ENCODE results near the gene MSH3.
"Not testable (repeated sequence)": the region's sequence is repeated elsewhere in the genome, so short reads cannot be mapped to it uniquely, and the experiment has no call there.

Gene MSH3

DNA sequence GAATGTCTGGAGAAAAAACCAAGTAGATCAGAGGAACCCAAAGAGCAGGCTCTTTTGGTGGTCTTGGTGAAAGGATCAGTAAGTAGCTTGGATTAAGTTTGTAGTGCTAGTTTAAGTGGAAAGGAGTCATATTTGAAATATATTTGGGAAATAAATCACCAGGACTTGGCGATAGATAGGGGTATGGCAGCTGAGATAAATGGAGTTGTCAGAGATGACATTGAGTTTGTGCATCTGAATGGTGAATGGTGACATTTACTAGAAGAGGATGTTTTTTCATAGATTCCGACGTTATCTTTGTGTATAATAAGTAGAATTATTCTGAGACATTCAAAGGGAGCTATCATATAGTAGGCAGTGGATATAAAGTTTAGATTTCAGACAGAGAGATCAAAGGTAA is 162.1 kb downstream of the MSH3 start:
- Histone ChIP-seq H3K4me1 (ENCODE audit: low read length) (no peaks in the 10 kb centered on the region), H3K9ac (ENCODE audit: low read length) (no peak overlapping the region)

DNA sequence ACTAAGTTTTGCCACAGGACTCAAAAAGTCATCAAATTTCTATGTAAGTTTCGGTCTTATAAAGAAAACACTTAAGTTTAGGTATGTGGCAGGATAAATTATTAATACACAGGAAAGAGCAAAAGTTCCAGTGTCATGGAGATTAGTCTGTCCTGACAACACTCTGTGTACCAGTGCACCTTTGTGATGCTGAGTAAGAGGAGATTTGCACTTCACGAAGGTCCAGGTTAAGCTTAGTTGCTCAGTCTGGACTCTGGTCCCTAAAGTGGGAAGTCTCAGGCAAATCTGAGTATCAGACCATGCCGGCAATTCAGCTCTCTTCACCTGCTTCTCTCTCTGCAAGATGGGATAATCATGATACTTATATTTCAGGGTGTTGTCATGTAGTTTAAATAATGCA is 166.2 kb downstream of the MSH3 start:
- no peak overlapping the region for H3K4me2 ChIP-seq (ENCODE audit: low read length)
- H3K4me3 ChIP-seq (ENCODE audit: low read length) = no peak overlapping the region
- H3K79me2 ChIP-seq (ENCODE audit: low read length) = no peaks in the 10 kb centered on the region
- peaks cover 6% of the 10 kb centered on the region for H3K36me3 ChIP-seq (replicated peaks; ENCODE audit: low read depth, low read length)
- no peak overlapping the region for H2AFZ ChIP-seq (ENCODE audit: low read depth, low read length)
- H3K4me1 ChIP-seq (ENCODE audit: low read length) = no peaks in the 10 kb centered on the region
- no peaks in the 10 kb centered on the region for H4K20me1 ChIP-seq (ENCODE audit: insufficient read depth, low read length)
- H3K27me3 ChIP-seq (ENCODE audit: low read depth, low read length) = no peaks in the 10 kb centered on the region
- H3K9ac ChIP-seq (ENCODE audit: low read length) = no peak overlapping the region
- H3K9me3 ChIP-seq (ENCODE audit: insufficient read depth, low read length) = no peaks in the 10 kb centered on the region
- no peak for TF ChIP-seq EZH2phosphoT487 (IDR thresholded peaks at IDR 0.05; ENCODE audit: low read depth)
- TF ChIP-seq, protein P1, sequence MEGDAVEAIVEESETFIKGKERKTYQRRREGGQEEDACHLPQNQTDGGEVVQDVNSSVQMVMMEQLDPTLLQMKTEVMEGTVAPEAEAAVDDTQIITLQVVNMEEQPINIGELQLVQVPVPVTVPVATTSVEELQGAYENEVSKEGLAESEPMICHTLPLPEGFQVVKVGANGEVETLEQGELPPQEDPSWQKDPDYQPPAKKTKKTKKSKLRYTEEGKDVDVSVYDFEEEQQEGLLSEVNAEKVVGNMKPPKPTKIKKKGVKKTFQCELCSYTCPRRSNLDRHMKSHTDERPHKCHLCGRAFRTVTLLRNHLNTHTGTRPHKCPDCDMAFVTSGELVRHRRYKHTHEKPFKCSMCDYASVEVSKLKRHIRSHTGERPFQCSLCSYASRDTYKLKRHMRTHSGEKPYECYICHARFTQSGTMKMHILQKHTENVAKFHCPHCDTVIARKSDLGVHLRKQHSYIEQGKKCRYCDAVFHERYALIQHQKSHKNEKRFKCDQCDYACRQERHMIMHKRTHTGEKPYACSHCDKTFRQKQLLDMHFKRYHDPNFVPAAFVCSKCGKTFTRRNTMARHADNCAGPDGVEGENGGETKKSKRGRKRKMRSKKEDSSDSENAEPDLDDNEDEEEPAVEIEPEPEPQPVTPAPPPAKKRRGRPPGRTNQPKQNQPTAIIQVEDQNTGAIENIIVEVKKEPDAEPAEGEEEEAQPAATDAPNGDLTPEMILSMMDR (IDR thresholded peaks at IDR 0.05; ENCODE audit: low read depth, low read length) = no peak
- no peak overlapping the region for H3K27ac ChIP-seq (ENCODE audit: low read length)

More for the DNA sequence above, 162.1 kb downstream of the MSH3 start:
- Histone ChIP-seq H3K27me3 (ENCODE audit: low read depth, low read length) (no peaks in the 10 kb centered on the region), H4K20me1 (ENCODE audit: insufficient read depth, low read length) (no peaks in the 10 kb centered on the region), H3K4me2 (ENCODE audit: low read length) (no peak overlapping the region), H3K79me2 (ENCODE audit: low read length) (no peaks in the 10 kb centered on the region), H3K27ac (ENCODE audit: low read length) (no peak overlapping the region), H3K4me3 (ENCODE audit: low read length) (no peak overlapping the region), H3K9me3 (ENCODE audit: insufficient read depth, low read length) (no peaks in the 10 kb centered on the region), H2AFZ (ENCODE audit: low read depth, low read length) (no peak overlapping the region), H3K36me3 (replicated peaks; ENCODE audit: low read depth, low read length) (peaks cover 3% of the 10 kb centered on the region)
- TF ChIP-seq EZH2phosphoT487 (IDR thresholded peaks at IDR 0.05; ENCODE audit: low read depth) = no peak
- TF ChIP-seq, protein P1 (IDR thresholded peaks at IDR 0.05; ENCODE audit: low read depth, low read length) = no peak

DNA sequence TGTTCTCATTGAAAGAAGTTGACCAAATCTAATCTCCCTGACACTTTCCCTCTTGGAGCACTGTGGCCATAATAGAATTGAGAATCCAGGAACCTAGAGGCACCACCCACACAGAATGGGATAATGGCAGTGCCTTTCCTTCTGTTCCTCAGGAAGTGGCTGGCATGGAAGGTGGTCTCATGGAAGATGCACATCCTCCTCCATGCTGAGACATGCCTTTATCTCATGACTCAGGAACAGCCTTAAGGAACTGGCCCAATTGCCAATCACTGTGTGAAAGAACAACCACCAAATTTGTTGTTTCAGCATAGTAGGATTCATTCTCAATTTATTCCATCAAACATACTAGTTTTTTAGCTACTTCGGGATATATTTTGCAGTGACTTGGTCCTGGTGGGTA is 168.2 kb downstream of the MSH3 start:
- H3K9ac ChIP-seq (ENCODE audit: low read length) = no peak overlapping the region
- H2AFZ ChIP-seq (ENCODE audit: low read depth, low read length) = no peak overlapping the region
- H3K9me3 ChIP-seq (ENCODE audit: insufficient read depth, low read length) = no peaks in the 10 kb centered on the region
- no peak overlapping the region for H3K27ac ChIP-seq (ENCODE audit: low read length)
- no peaks in the 10 kb centered on the region for H3K4me1 ChIP-seq (ENCODE audit: low read length)
- TF ChIP-seq, protein P1 (IDR thresholded peaks at IDR 0.05; ENCODE audit: low read depth, low read length) = no peak
- TF ChIP-seq EZH2phosphoT487 (IDR thresholded peaks at IDR 0.05; ENCODE audit: low read depth) = no peak
- H3K36me3 ChIP-seq (replicated peaks; ENCODE audit: low read depth, low read length) = peaks cover 6% of the 10 kb centered on the region
- H3K4me2 ChIP-seq (ENCODE audit: low read length) = no peak overlapping the region
- no peaks in the 10 kb centered on the region for H3K79me2 ChIP-seq (ENCODE audit: low read length)
- no peaks in the 10 kb centered on the region for H4K20me1 ChIP-seq (ENCODE audit: insufficient read depth, low read length)
- H3K27me3 ChIP-seq (ENCODE audit: low read depth, low read length) = no peaks in the 10 kb centered on the region
- H3K4me3 ChIP-seq (ENCODE audit: low read length) = no peak overlapping the region

DNA sequence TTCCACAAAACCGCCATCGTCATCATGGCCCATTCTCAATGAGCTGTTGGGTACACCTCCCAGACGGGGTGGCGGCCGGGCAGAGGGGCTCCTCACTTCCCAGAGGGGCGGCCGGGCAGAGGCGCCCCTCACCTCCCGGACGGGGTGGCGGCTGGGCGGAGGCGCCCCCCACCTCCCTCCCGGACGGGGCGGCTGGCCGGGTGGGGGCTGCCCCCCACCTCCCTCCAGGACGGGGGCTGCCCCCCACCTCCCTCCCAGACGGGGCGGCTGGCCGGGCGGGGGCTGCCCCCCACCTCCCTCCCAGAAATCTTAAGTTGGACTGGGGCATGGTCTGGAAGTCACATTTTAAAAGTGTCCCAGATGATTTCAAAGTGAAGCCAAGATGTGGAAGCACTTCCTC is 169.7 kb downstream of the MSH3 start:
- not testable (repeated sequence) for H3K27ac ChIP-seq (ENCODE audit: low read length); H3K27me3 ChIP-seq (ENCODE audit: low read depth, low read length); H4K20me1 ChIP-seq (ENCODE audit: insufficient read depth, low read length); H3K9me3 ChIP-seq (ENCODE audit: insufficient read depth, low read length); H3K4me1 ChIP-seq (ENCODE audit: low read length); H3K9ac ChIP-seq (ENCODE audit: low read length); H3K79me2 ChIP-seq (ENCODE audit: low read length); H3K4me3 ChIP-seq (ENCODE audit: low read length); H2AFZ ChIP-seq (ENCODE audit: low read depth, low read length); H3K4me2 ChIP-seq (ENCODE audit: low read length)
- peaks cover 13% of the 10 kb centered on the region for H3K36me3 ChIP-seq (replicated peaks; ENCODE audit: low read depth, low read length)

Measured in OCI-LY3 (cell line).